Hepatocyte (in vitro differentiated cells): ENCODE data around the gene EEFSEC. TPM values are rescaled to one million over a fixed set of nuclear protein-coding genes. Genes with fewer than 3 reads are reported as not detected.

Experiments
- DNase-seq: peaks from one replicate; pipeline ENCODE4 v3.0.0-alpha.2; 2016; ENCODE audit warnings: low spot score
- H2AFZ ChIP-seq: fragments of 200-600 bp; sonication (generic); 2 replicates; pipeline ENCODE4 v1.6.0; 2016; ENCODE audit warnings: antibody characterized with exemption, mild to moderate bottlenecking
- H3K27ac ChIP-seq: fragments of 200-600 bp; sonication (generic); 2 replicates; pipeline ENCODE4 v1.5.1; 2016; ENCODE audit warnings: mild to moderate bottlenecking
- H3K27me3 ChIP-seq: fragments of 200-600 bp; sonication (generic); 2 replicates; pipeline ENCODE4 v1.6.1; 2016
- H3K36me3 ChIP-seq: fragments of 200-600 bp; sonication (generic); replicated peaks from 2 replicates; pipeline ENCODE4 v1.5.1; 2016; ENCODE audit warnings: low read depth; ENCODE audit not compliant: insufficient read depth
- H3K4me1 ChIP-seq: fragments of 200-600 bp; sonication (generic); 2 replicates; pipeline ENCODE4 v1.5.1; 2016; ENCODE audit warnings: mild to moderate bottlenecking, moderate library complexity; ENCODE audit not compliant: insufficient read depth
- H3K4me2 ChIP-seq: fragments of 200-600 bp; sonication (generic); 2 replicates; pipeline ENCODE4 v1.6.0; 2016
- H3K4me3 ChIP-seq: fragments of 200-600 bp; sonication (generic); 2 replicates; pipeline ENCODE4 v1.5.1; 2016; ENCODE audit warnings: mild to moderate bottlenecking
- H3K79me2 ChIP-seq: fragments of 200-600 bp; sonication (generic); 2 replicates; pipeline ENCODE4 v1.6.0; 2017; ENCODE audit warnings: mild to moderate bottlenecking
- H3K9me2 ChIP-seq: fragments of 200-600 bp; sonication (generic); replicated peaks from 2 replicates; pipeline ENCODE4 v1.6.0; 2017; ENCODE audit warnings: mild to moderate bottlenecking; ENCODE audit not compliant: insufficient read depth
- H3K9me3 ChIP-seq: fragments of 200-600 bp; sonication (generic); 2 replicates; pipeline ENCODE4 v1.5.1; 2016; ENCODE audit warnings: low read depth, mild to moderate bottlenecking
- H4K20me1 ChIP-seq: fragments of 200-600 bp; sonication (generic); 2 replicates; pipeline ENCODE4 v1.6.0; 2016; ENCODE audit warnings: mild to moderate bottlenecking; ENCODE audit not compliant: insufficient read depth, poor library complexity, severe bottlenecking
- CTCF ChIP-seq: fragments of 200-600 bp; sonication (generic); IDR thresholded peaks from 2 replicates; pipeline ENCODE4 v1.5.1; 2016; ENCODE audit warnings: antibody characterized with exemption, mild to moderate bottlenecking; ENCODE audit not compliant: poor library complexity
- EZH2 ChIP-seq: fragments of 200-600 bp; sonication (generic); IDR thresholded peaks from 2 replicates; pipeline ENCODE4 v1.6.1; 2016; ENCODE audit warnings: antibody characterized with exemption, mild to moderate bottlenecking, borderline replicate concordance
- EZH2phosphoT487 ChIP-seq: fragments of 200-600 bp; sonication (generic); IDR thresholded peaks from one replicate; pipeline ENCODE4 v1.6.1; 2018; ENCODE audit warnings: antibody characterized with exemption, mild to moderate bottlenecking, low read depth, moderate library complexity; ENCODE audit not compliant: unreplicated experiment, severe bottlenecking
- WGBS: methylation state at CpG from one replicate; pipeline ENCODE4 v1.1.6; 2016; ENCODE audit warnings: low lambda C conversion rate; ENCODE audit errors: missing lambda C conversion rate; 5-methylcytosine and 5-hydroxymethylcytosine counted together
- polyA plus RNA-seq: library from polyadenylated mRNA; unstranded; fragments of >200 nt; fragmentation: Nextera tagmentation; extraction: Ambion mirVana; gene quantifications from 2 replicates; pipeline ENCODE4 v1.2.1, GENCODE V29; 2016
- total RNA-seq: library from RNA; depleted of rRNA; stranded (reverse); fragments of >200 nt; gene quantifications from 2 replicates; pipeline ENCODE4 v1.2.3, GENCODE V29; 2014

The EEFSEC gene
- total and polyA plus RNA-seq, 2 experiments from 2014 or later: 9.8 to 17.5 TPM

- no peak for DNase-seq
- no peak overlapping the region for H3K4me2 ChIP-seq
- TF ChIP-seq EZH2phosphoT487: no peak
- no peak for TF ChIP-seq EZH2
- TF ChIP-seq CTCF: no peak
- no peak overlapping the region for H3K4me3 ChIP-seq
- peaks cover 8% of the 10 kb centered on the region for H3K4me1 ChIP-seq
- H3K79me2 ChIP-seq: no peaks in the 10 kb centered on the region
- no peaks in the 10 kb centered on the region for H3K9me2 ChIP-seq
- peaks cover 21% of the 10 kb centered on the region for H3K27me3 ChIP-seq
- WGBS: 86% methylated on average over 15 of the region's 15 CpGs
- H3K9me3 ChIP-seq: no peaks in the 10 kb centered on the region
- no peak overlapping the region for H3K27ac ChIP-seq
- H4K20me1 ChIP-seq: no peaks in the 10 kb centered on the region
- no peaks in the 10 kb centered on the region for H3K36me3 ChIP-seq
- no peak overlapping the region for H2AFZ ChIP-seq
Observed at GRCh38 chr3:128427175-128427857, 274.0 kb downstream of the EEFSEC start.

GRCh38 chr3:128427872-128428822 lies 274.9 kb downstream of the EEFSEC start:
- H3K27ac ChIP-seq: no peak overlapping the region
- no peak overlapping the region for H3K4me2 ChIP-seq
- DNase-seq: no peak
- H3K9me2 ChIP-seq: no peaks in the 10 kb centered on the region
- no peak overlapping the region for H2AFZ ChIP-seq
- TF ChIP-seq EZH2phosphoT487: no peak
- no peak for TF ChIP-seq EZH2
- no peak for TF ChIP-seq CTCF
- WGBS: 88% methylated on average over 19 of the region's 19 CpGs
- H3K27me3 ChIP-seq: peaks cover 30% of the 10 kb centered on the region
- H3K4me1 ChIP-seq: peaks cover 11% of the 10 kb centered on the region
- H3K79me2 ChIP-seq: no peaks in the 10 kb centered on the region
- no peaks in the 10 kb centered on the region for H4K20me1 ChIP-seq
- no peaks in the 10 kb centered on the region for H3K9me3 ChIP-seq
- no peaks in the 10 kb centered on the region for H3K36me3 ChIP-seq
- H3K4me3 ChIP-seq: no peak overlapping the region

- Histone ChIP-seq H2AFZ (no peak overlapping the region), H3K27me3 (peaks cover 41% of the 10 kb centered on the region), H3K79me2 (no peaks in the 10 kb centered on the region), H3K36me3 (no peaks in the 10 kb centered on the region), H4K20me1 (no peaks in the 10 kb centered on the region), H3K9me2 (no peaks in the 10 kb centered on the region), H3K4me1 (peaks cover 11% of the 10 kb centered on the region), H3K4me2 (no peak overlapping the region), H3K9me3 (no peaks in the 10 kb centered on the region), H3K27ac (no peak overlapping the region), H3K4me3 (no peak overlapping the region)
- 84% methylated on average over 13 of the region's 15 CpGs for WGBS
- DNase-seq: no peak
- TF ChIP-seq EZH2 (no peak), EZH2phosphoT487 (no peak), CTCF (no peak)
Observed at GRCh38 chr3:128429275-128429674, 276.0 kb downstream of the EEFSEC start.
